Ramos (cell line): ENCODE measurements around the gene NPRL2.

Experiments used
- in situ Hi-C: fragments of 300-500 bp; cut with MboI; formaldehyde crosslinking; loops from one replicate; pipeline ENCODE4 v1.14.3; 2022; ENCODE audit warnings: low sequenced_read_pairs; ENCODE audit not compliant: unreplicated experiment

Gene NPRL2

GRCh38 chr3:50350527-50351322 lies at the start of gene NPRL2, which contains the start of gene CYB561D2:
TSS of gene NPRL2 (minus strand) at chr3:50350775. CDS start at chr3:50350652, 123 bp downstream.
TSS of gene CYB561D2 (plus strand) at chr3:50350862. CDS start at chr3:50351434, 572 bp downstream.
- in situ Hi-C loops = no loop called here

GRCh38 chr3:50396502-50396901 lies 45.9 kb upstream of the NPRL2 start:
- in situ Hi-C loops = no loop called here

- in situ Hi-C loops = no loop called here
Observed at GRCh38 chr3:50395070-50395860, 44.7 kb upstream of the NPRL2 start.

- in situ Hi-C loops = no loop called here
Observed at GRCh38 chr3:50393061-50393460, 42.5 kb upstream of the NPRL2 start.

GRCh38 chr3:50392101-50392715 lies 41.6 kb upstream of the NPRL2 start:
- in situ Hi-C loops = no loop called here

GRCh38 chr3:50390508-50391224 lies 40.1 kb upstream of the NPRL2 start:
- in situ Hi-C loops = no loop called here

GRCh38 chr3:50389414-50389767 lies 38.8 kb upstream of the NPRL2 start:
- in situ Hi-C loops = no loop called here

GRCh38 chr3:50388720-50389413 lies 38.3 kb upstream of the NPRL2 start:
- in situ Hi-C loops = no loop called here

GRCh38 chr3:50388016-50388719 lies 37.6 kb upstream of the NPRL2 start:
- in situ Hi-C loops = no loop called here

GRCh38 chr3:50385754-50386153 lies 35.2 kb upstream of the NPRL2 start:
- in situ Hi-C loops = no loop called here

- in situ Hi-C loops = no loop called here
Observed at GRCh38 chr3:50383750-50384149, 33.2 kb upstream of the NPRL2 start.

- in situ Hi-C loops = no loop called here
Observed at GRCh38 chr3:50382722-50383121, 32.1 kb upstream of the NPRL2 start.

GRCh38 chr3:50381383-50381782 lies 30.8 kb upstream of the NPRL2 start:
- in situ Hi-C loops = no loop called here

GRCh38 chr3:50380405-50381085 lies 30.0 kb upstream of the NPRL2 start:
- in situ Hi-C loops = no loop called here

GRCh38 chr3:50378757-50379156 lies 28.2 kb upstream of the NPRL2 start:
- in situ Hi-C loops = no loop called here

GRCh38 chr3:50378024-50378423 lies 27.4 kb upstream of the NPRL2 start:
- in situ Hi-C loops = no loop called here

- in situ Hi-C loops = no loop called here
Observed at GRCh38 chr3:50375258-50375931, 24.8 kb upstream of the NPRL2 start.
